SIG-M5 (cell line): ENCODE data around the gene TBC1D9.
"Not testable (repeated sequence)": the region's sequence is repeated elsewhere in the genome, so short reads cannot be mapped to it uniquely, and the experiment has no call there.

Experiments
- DNase-seq: peaks from one replicate; lab custom pipeline; 2025; lab: John Stamatoyannopoulos, UW

TBC1D9 gene

GRCh38 chr4:140753329-140753728 lies 2.9 kb downstream of the TBC1D9 start:
- no peak for DNase-seq

DNA sequence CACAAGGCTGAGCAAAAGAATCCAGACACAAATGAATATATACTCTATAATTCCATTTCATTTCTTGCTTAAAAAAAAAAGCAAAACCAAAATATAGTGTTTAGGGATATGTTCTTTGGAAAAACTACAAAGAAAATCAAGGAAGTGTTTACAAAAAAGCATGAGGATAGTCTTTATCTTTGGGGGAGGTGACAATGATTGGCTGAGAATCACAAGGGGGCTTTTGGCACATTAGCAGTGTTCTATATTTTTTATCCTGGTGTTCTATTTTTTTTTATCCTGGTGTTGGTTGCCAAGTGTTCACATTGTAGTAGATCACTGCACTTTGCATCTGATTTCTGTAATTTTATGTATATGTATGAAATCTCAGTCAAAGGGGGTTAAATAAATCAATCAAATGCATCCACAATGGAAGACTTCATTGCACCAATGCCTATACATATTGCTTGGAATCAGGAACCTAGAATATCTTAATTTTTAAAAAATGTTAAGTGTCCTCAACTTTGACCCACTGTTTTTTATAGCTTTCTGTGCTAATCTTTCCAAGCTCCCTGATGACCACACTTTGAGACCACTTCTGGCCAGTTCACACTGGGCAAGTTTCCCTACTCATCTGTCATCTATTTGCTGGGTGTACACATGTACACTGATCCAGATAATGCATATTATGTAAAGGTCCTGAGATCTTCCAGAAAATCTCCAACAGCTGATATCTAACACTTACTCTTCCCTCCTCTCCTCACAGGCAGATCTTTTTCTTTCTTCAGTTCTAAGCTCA lies 3.7 kb downstream of the TBC1D9 start:
- no peak for DNase-seq

DNA sequence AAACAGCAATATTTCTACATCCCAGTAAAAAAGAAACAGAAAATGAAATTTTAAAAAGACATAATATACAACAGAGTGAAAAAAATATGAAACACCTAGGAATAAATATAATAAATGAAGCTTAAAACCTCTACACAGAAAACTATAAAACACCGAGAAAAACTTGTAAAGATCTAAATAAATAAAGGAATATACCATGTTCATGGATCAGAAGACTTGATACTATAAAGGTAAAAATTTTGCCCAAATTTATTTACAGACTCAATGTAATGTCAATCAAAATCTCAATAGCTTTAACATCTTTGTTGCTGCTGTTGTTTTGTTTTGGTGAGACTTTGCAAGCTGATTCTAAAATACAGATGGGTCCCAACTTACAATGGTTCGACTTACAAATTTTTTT lies 5.7 kb downstream of the TBC1D9 start:
- no peak for DNase-seq

GRCh38 chr4:140748171-140748570 lies 8.0 kb downstream of the TBC1D9 start:
- no peak for DNase-seq

DNA sequence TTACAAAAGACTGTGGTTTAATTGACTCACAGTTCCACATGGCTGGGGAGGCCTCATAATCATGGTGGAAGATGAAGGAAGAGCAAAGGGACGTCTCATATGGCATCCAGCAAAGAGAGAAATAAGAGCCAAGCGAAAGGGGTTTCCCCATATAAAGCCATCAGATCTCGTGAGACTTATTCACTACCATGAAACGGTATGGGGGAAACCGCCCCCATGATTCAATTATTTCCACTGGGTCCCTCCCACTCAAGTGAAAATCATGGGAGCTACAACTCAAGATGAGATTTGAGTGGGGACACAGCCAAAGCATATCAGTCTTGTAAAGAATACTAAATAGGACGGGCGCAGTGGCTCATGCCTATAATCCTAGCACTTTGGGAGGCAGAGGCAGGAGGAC lies 9.6 kb downstream of the TBC1D9 start:
- DNase-seq = not testable (repeated sequence)

DNA sequence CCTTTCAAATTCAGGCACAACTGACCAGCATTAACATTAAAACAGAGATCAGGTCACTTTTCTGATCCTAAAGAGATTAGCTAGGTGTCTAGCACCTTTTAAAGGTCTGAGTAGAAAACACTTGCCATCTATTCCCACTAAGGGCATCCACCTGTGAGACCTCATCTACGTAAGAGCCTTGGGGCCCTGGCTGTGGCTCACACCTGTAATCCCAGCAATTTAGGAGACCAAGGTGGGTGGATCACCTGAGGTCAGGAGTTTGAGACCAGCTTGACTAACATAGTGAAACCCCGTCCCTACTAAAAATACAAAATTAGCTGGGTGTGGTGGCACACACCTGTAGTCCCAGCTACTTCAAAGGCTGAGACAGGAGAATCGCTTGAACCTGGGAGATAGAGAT lies 11.8 kb downstream of the TBC1D9 start:
- DNase-seq = no peak

DNA sequence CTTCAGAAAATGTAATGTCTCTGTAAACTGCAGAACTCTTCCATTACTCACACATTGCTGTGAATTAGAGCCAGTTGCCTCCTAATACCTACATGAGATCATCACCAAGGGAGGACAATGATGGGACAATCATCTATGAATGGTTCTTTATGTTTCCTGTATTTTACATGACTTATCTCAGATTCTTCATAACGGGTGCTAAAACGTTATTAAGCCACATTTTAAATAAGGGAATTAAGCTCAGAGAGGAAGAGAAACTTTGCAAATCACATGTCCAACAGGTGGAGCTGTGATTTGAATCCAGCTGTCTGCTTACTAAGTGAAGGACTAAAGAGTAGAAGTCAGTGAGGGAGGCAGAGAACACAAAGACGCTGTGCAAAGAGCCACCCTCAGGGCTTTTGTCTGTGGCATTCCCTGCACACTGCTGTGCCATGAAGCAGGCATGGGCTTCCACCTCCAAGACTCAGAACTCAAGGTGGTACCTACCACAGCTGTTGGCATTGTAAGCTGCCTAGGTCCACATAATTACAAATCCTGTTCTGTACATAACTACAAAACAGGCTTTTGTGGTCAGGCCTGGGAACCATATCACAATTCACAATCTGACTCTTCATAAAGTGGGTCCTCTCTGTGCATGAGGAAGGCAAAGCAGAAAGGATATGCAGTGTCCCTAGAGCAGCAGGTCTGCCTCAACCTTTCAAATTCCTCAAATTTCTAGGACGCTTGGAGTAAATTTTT lies 12.8 kb downstream of the TBC1D9 start:
- no peak for DNase-seq

DNA sequence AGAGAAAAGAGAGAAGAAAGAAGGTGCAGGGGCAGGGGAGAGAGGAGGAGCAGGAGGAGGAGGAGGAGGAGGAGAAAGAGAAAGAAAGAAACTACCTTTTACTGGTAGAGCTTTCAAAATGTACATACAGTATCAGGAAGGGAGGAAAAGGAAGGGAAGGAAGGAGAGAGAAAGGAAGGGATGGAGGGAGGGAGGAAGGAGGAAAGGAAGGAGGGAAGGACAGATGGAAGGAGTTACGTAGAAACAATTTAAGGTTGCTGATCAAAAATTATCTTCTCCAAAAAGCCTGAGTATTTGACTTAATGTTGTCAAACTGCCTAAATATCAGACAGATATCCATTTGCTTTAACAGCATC lies 13.4 kb downstream of the TBC1D9 start:
- DNase-seq = no peak

- DNase-seq = no peak
Observed at GRCh38 chr4:140740906-140741670, 15.1 kb downstream of the TBC1D9 start.

DNA sequence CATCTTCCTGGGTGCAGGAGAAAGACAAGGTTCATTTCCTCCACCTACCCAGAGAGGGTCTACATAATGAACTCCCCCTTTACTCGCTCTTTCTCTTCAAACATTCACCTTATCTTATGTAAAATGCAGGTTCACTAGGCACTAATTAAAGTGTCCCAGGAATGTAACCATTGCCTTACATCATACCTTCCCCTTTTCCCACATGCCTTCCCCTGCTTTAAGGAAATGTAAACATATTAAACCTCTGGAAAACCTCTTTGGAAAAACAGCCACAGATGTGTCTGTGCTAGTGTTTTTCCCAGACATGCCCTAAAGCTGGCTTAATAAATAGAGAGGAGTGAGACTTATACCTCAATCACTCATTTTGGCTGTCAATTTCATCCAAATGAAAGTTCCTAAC lies 15.8 kb downstream of the TBC1D9 start:
- no peak for DNase-seq

DNA sequence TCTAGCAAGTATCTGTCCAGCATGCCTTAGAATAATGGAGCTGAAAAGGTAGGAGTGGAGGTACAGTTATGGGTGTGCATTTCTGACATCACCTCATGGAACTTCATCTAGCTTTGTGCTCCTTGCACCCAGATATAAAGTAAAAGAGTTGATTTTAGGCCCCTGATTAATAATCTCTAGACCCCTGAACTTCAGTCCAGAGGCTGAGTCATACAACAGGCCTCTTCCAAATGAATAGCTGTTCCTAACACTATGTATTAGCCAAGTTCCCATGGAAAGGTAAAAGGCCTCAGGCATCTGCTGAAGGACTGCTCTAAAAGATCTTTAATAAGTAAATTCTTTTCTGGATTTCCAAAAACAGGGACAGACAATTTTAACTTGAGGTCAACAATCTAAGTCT lies 16.2 kb downstream of the TBC1D9 start:
- no peak for DNase-seq

DNA sequence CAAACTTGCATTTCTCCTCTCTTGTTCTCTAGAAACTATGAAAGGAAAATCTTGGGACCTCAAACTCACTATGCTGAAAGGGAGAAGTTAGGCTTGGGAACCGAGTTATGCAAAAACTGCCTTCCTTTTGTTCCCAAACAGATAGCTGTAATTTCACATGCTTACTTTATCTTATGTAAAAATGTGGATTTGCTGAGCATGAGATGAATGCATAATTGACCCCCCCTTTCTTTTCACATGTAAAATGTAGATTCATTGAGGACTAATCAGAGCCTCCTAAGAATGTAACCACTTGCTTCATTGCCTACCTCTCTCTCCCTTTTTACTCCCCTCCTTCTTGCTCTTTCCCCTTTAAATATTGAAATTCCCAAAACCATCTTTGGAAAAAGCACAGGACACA lies 18.0 kb downstream of the TBC1D9 start:
- no peak for DNase-seq

GRCh38 chr4:140736669-140737343 lies 19.4 kb downstream of the TBC1D9 start:
- no peak for DNase-seq

DNA sequence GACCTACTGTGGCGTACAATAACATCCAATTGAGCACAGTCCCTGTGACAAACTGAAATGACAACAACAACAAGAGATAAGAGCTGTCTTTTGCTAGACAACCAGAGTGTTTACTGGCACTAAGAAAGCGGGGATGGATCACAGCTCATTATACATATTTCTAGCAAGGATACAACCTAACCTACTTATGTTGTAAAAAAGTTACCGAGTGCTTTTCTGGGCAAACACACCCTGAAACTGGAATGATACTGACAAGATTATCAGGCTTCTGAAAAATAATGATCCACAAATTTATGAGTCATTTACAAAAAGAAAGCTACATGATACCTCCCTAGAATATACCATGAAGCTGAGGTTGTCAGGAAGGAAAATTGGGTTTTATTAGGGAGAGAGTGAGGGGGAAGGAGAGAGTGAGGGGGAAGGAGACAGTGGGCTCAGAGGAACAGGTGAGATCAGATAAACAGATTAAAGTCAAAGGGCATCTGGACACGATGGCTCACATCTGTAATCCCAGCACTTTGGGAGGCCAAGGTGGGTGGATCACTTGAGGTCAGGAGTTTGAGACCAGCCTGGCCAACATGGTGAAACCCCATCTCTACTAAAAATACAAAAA lies 20.3 kb downstream of the TBC1D9 start:
- DNase-seq = no peak

DNA sequence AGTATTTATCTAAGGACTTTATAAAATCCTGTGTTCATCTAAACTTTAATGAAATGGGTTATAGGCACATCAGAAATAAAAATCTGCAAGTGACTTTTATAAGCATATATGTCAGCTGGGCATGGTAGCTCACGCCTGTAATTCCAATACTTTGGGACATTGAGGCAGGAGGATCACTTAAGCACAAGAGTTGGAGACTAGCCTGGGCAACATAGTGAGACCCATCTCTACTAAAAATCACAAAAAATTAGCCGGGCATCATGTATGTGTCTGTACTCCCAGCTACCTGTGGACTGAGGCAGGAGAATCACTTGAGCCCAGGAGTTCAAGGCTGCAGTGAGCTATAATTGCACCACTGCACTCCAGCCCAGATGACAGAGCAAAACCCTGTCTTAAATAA lies 20.9 kb downstream of the TBC1D9 start:
- no peak for DNase-seq

GRCh38 chr4:140732780-140733179 lies 23.4 kb downstream of the TBC1D9 start:
- no peak for DNase-seq

DNA sequence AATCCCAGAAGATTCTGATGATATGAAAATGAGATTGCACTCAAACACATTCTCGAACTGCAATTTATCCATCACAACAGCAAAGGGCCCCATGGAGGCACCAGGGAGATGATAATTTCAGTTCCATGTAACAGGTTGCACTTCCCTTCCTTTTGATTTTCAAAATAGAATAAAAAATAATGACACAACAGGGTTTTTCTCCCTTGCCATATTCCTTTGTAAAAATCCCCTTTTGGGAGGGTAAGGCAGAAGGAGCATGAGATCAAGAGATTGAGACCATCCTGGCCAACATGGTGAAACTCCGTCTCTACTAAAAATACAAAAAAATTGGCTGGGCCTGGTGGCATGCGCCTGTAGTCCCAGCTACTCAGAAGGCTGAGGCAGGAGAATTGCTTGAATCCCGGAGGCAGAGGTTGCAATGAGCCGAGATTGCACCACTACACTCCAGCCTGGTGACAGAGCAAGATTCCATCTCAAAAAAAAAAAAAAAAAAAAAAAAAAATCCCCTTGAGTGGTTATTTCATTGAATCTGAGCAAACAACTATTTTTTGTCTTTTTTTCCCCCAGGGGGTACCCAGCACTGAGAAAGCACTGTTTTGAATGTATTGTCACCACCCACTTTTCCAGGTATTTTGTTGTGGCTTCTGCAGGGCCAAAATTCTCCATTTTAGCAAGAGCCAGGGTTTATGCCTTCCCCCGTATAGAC lies 26.7 kb downstream of the TBC1D9 start:
- DNase-seq = no peak

GRCh38 chr4:140726776-140727500 lies 29.2 kb downstream of the TBC1D9 start:
- DNase-seq = no peak

DNA sequence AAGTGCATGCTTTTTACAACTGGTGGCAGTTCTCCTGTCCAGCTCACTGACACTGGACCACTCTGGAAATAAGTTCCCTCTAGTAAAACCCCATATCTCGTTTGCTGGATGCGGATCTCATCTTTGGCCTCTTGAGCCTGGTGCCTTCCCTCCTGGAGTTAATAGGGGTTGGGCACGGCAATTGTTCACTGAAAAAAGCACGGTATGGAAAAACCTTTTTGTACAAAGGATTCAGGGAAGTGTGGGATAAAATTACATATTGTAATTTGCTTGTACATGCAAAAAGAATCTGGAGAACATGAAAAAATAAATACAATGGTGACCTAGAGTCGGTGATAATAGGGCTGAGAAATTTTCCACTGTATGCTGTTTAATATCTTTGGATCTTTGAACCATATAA lies 30.6 kb downstream of the TBC1D9 start:
- DNase-seq = no peak

DNA sequence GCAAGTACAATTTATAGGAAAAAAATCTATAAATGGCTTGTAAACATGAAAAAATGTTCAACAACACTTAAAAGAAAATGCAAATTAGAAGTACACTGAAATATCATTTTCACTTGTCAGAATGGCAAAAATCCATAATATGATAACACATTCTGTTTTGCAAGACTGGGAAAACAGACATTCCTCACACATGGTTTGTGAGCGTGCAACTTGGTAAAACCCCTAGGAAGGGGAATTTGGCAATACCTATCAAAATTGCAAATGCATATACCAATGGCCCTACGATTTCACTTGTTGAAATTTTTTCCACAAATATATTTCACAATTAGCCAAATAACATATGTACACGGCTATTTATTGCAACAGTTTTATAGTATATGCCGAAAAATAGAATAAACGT lies 31.4 kb downstream of the TBC1D9 start:
- no peak for DNase-seq
